Lower leg skin (tissue), 4 donors: ENCODE data around the gene CD2. TPM values are rescaled to one million over a fixed set of nuclear protein-coding genes. Genes with fewer than 3 reads are reported as not detected.

Source experiments
- DNase-seq, 2 donors: peaks; one replicate each; pipeline ENCODE4 v3.0.0-alpha.2; 2019; ENCODE audit warnings: low spot score in 2 of 2
- H3K4me3 ChIP-seq: fragments of 200-600 bp; sonication (generic); 2 replicates; pipeline ENCODE4 v1.5.1; 2017; ENCODE audit warnings: mild to moderate bottlenecking, low read depth; ENCODE audit not compliant: poor library complexity, severe bottlenecking
- CTCF ChIP-seq, 3 donors: fragments of 450-650 bp; IDR thresholded peaks; one replicate each; pipeline ENCODE4 v1.5.1; 2016; ENCODE audit warnings: antibody characterized with exemption in 3 of 3, mild to moderate bottlenecking in 3 of 3, moderate library complexity in 2 of 3
- POLR2A ChIP-seq, 2 donors: fragments of 450-650 bp; IDR thresholded peaks; one replicate each; pipeline ENCODE4 v1.6.1; 2016 to 2017; ENCODE audit warnings: antibody characterized with exemption in 2 of 2, mild to moderate bottlenecking in 1 of 2, moderate library complexity in 1 of 2
- WGBS, 2 donors: methylation state at CpG; one replicate each; pipeline ENCODE4 v1.1.5; 2018; 5-methylcytosine and 5-hydroxymethylcytosine counted together
- intact Hi-C: fragments of 100-400 bp; cut with DNase I; formaldehyde crosslinking; loops from one replicate; pipeline ENCODE4 v1.15.0; 2023; ENCODE audit warnings: low total_unique reads
- total RNA-seq, 4 donors: library from RNA; depleted of rRNA; stranded (reverse); fragments of >200 nt; gene quantifications; one replicate each; pipeline ENCODE4 v1.1.0, GENCODE V29; 2016

The CD2 gene
- total RNA-seq, 4 donors from 2014 or later, result 0.78 to 1.1 (median 1.1) TPM; not detected in 1

GRCh38 chr1:116740296-116740695 is 13.9 kb upstream of the CD2 start:
- no peak for TF ChIP-seq CTCF (IDR thresholded peaks at IDR 0.05)
- TF ChIP-seq POLR2A (IDR thresholded peaks at IDR 0.05), result no peak
- DNase-seq, result no peak
- WGBS, 2 donors, result 92 to 95% methylated on average over 6 of the region's 6 CpGs
- intact Hi-C loops, result no loop called here
- H3K4me3 ChIP-seq, result no peak overlapping the region

GRCh38 chr1:116740746-116741145 is 13.5 kb upstream of the CD2 start:
- intact Hi-C loops, result no loop called here
- H3K4me3 ChIP-seq, result no peak overlapping the region
- no peak for TF ChIP-seq CTCF (IDR thresholded peaks at IDR 0.05)
- TF ChIP-seq POLR2A (IDR thresholded peaks at IDR 0.05), result no peak
- 66 to 68% methylated on average over 2 of the region's 2 CpGs for WGBS, 2 donors
- DNase-seq, result no peak

GRCh38 chr1:116741836-116742565 is 12.2 kb upstream of the CD2 start:
- H3K4me3 ChIP-seq, result no peak overlapping the region
- WGBS, 2 donors, result 98% methylated on average over 35 to 37 of the region's 42 CpGs
- TF ChIP-seq CTCF (IDR thresholded peaks at IDR 0.05) (no peak), POLR2A (IDR thresholded peaks at IDR 0.05) (no peak)
- intact Hi-C loops, result no loop called here
- no peak for DNase-seq

GRCh38 chr1:116743535-116743934 is 10.7 kb upstream of the CD2 start:
- H3K4me3 ChIP-seq, result no peak overlapping the region
- intact Hi-C loops, result no loop called here

GRCh38 chr1:116748272-116748671 is 6.0 kb upstream of the CD2 start:
- no peak overlapping the region for H3K4me3 ChIP-seq
- intact Hi-C loops, result no loop called here
- 93 to 94% methylated on average over 3 of the region's 3 CpGs for WGBS, 2 donors
- no peak for TF ChIP-seq CTCF (IDR thresholded peaks at IDR 0.05)
- TF ChIP-seq POLR2A (IDR thresholded peaks at IDR 0.05), result no peak
- DNase-seq, result no peak

More at GRCh38 chr1:116743535-116743934, 10.7 kb upstream of the CD2 start:
- no peak for DNase-seq
- no peak for TF ChIP-seq CTCF (IDR thresholded peaks at IDR 0.05)
- no peak for TF ChIP-seq POLR2A (IDR thresholded peaks at IDR 0.05)
- 94 to 99% methylated on average over 4 of the region's 4 CpGs for WGBS, 2 donors

- no peak for TF ChIP-seq POLR2A (IDR thresholded peaks at IDR 0.05)
- TF ChIP-seq CTCF (IDR thresholded peaks at IDR 0.05), result no peak
- WGBS, 2 donors, result 62 to 82% methylated on average over 4 of the region's 4 CpGs
- intact Hi-C loops, result no loop called here
- no peak for DNase-seq
- H3K4me3 ChIP-seq, result no peak overlapping the region
Observed at GRCh38 chr1:116751146-116751545, 3.1 kb upstream of the CD2 start.
